ENCODE results near the gene EHMT1.

EHMT1 gene

DNA sequence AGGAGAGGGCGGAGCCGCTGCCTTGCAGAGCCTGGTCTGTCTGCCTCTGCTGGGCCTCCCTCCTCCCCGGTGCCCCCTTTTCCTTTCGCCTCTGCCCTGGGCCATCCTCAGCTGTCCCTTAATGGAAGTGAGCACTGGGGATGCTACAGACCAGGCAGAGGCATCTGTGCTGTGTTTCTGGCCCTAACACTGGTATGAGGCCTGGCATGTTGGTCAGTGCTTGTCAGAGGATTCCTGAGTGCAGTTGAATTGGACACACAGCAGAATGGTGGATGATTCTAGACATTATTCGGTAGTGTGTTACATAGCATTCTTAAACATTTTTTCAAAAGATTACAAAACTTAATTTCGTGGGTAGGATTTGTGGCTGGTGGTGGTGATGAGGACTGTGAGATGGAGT is 88.6 kb downstream of the EHMT1 start:
- H2AK5ac ChIP-seq (ENCODE audit: low read length), result no peak overlapping the region
- no peak overlapping the region for H3K18ac ChIP-seq (ENCODE audit: low read length)
- H3K79me1 ChIP-seq (ENCODE audit: low read length), result peaks cover 36% of the 10 kb centered on the region
- H3K27ac ChIP-seq (ENCODE audit: low read depth, low read length), result no peak overlapping the region
- H3K9ac ChIP-seq (ENCODE audit: low read length), result no peak overlapping the region
- H3K36me3 ChIP-seq (ENCODE audit: control insufficient read depth, insufficient read depth, low read length), result no peaks in the 10 kb centered on the region
- no peak overlapping the region for H4K5ac ChIP-seq (ENCODE audit: low read length)
- no CpG with 5 or more reads among the region's 6 CpGs for WGBS (ENCODE audit: extremely low coverage, insufficient coverage, low lambda C conversion rate)
- H3K4me1 ChIP-seq (ENCODE audit: control insufficient read depth, low read depth, low read length), result no peaks in the 10 kb centered on the region
- no peak overlapping the region for H3K4me2 ChIP-seq (ENCODE audit: low read length)
- no peak overlapping the region for H4K8ac ChIP-seq (ENCODE audit: low read depth, low read length)
- H3K23ac ChIP-seq (ENCODE audit: low read length), result no peak overlapping the region
- no peak overlapping the region for H3K4me3 ChIP-seq (ENCODE audit: low read length)
- H2BK5ac ChIP-seq (ENCODE audit: low read length), result no peak overlapping the region
- H3K4ac ChIP-seq (ENCODE audit: low read depth, low read length), result no peak overlapping the region
- H3K27me3 ChIP-seq (ENCODE audit: insufficient read depth, low read length, poor library complexity), result no peaks in the 10 kb centered on the region
- no peak for DNase-seq
- no peak overlapping the region for H3K56ac ChIP-seq (ENCODE audit: low read length)
- peaks cover 61% of the 10 kb centered on the region for H3K79me2 ChIP-seq (ENCODE audit: control insufficient read depth, insufficient read depth, low read length)
- no peak overlapping the region for H2BK15ac ChIP-seq (replicated peaks; ENCODE audit: low read depth)
- H2BK120ac ChIP-seq (ENCODE audit: low read depth, low read length), result no peak overlapping the region

DNA sequence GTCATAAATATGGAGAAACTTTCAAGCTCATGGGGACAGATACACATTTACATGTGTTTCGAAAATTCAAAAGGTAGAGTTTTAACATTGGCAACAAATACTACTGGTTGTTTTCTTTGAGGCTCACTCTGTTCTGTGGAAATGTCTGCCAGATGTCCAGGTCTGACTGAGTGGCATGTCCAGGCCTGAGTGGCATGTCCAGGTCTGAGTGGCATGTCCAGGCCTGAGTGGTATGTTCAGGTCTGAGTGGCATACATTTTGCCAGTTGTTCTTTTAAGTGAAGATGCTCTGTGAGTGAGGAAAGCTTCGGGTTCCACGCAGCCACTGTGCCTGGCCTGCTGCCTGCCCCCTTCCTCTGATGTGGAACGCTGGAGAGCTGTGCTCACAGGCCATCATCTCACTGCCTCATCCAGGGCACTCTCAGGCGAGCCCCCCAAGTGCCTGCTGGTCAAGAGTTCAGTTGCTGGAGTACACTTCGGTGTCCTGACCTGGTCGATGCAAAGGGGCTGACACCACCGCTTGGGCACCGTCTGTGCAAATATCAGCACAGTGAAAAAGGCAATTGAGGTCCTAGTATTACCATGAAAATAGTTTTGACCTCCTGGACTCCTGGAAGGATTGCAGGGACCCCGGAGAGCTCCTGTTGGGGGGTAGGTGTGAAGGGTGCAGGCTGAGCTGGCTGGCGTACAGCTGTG is 89.9 kb downstream of the EHMT1 start:
- Histone ChIP-seq H3K23ac (ENCODE audit: low read length) (no peak overlapping the region), H3K4me1 (ENCODE audit: control insufficient read depth, low read depth, low read length) (no peaks in the 10 kb centered on the region), H3K4ac (ENCODE audit: low read depth, low read length) (no peak overlapping the region), H2BK120ac (ENCODE audit: low read depth, low read length) (no peak overlapping the region), H3K27ac (ENCODE audit: low read depth, low read length) (no peak overlapping the region), H3K36me3 (ENCODE audit: control insufficient read depth, insufficient read depth, low read length) (no peaks in the 10 kb centered on the region), H3K56ac (ENCODE audit: low read length) (peak overlapping the region; percentile 1), H3K27me3 (ENCODE audit: insufficient read depth, low read length, poor library complexity) (no peaks in the 10 kb centered on the region), H4K5ac (ENCODE audit: low read length) (no peak overlapping the region), H2AK5ac (ENCODE audit: low read length) (no peak overlapping the region), H4K8ac (ENCODE audit: low read depth, low read length) (no peak overlapping the region), H2BK15ac (replicated peaks; ENCODE audit: low read depth) (no peak overlapping the region), H3K79me2 (ENCODE audit: control insufficient read depth, insufficient read depth, low read length) (peaks cover 55% of the 10 kb centered on the region), H3K18ac (ENCODE audit: low read length) (no peak overlapping the region), H2BK5ac (ENCODE audit: low read length) (no peak overlapping the region), H3K9ac (ENCODE audit: low read length) (no peak overlapping the region), H3K4me2 (ENCODE audit: low read length) (no peak overlapping the region), H3K79me1 (ENCODE audit: low read length) (peaks cover 35% of the 10 kb centered on the region), H3K4me3 (ENCODE audit: low read length) (no peak overlapping the region)
- DNase-seq, result no peak
- WGBS (ENCODE audit: extremely low coverage, insufficient coverage, low lambda C conversion rate), result no CpG with 5 or more reads among the region's 11 CpGs

DNA sequence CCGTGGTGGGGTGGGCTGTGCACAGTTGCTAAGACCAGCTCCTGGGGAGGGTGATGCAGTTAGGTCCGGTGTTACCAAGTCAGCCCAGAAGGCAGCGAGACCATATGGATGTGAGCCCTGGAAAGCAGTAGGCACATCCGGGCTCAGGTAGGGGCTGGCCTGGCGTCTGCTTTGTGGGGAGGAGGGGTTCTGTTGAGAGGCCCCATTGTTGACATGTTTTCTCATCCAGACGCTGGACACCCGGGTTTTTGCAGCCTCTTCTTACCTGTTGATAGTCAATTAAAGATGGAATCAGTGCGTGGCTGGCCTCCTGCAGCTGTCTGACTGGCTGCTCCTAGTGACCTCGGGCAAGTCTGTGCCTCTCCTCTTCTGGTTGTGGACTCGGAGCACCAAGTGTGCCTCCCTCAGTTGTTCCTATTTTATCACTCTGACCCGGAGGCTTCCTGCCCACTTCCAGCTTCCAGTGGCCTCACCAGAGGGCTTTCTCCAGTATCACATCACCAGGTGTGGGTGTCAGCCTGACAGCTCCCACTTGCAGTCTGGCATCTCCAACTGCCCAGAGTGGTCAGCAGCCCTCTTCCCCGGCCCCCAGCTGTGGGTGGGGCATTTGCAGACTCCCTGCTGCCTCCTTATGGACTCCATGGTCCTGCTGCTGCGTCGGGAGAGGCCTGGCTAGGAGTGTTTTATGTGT is 90.8 kb downstream of the EHMT1 start:
- H4K8ac ChIP-seq (ENCODE audit: low read depth, low read length), result no peak overlapping the region
- no peak overlapping the region for H4K5ac ChIP-seq (ENCODE audit: low read length)
- H3K36me3 ChIP-seq (ENCODE audit: control insufficient read depth, insufficient read depth, low read length), result no peaks in the 10 kb centered on the region
- H3K4me2 ChIP-seq (ENCODE audit: low read length), result no peak overlapping the region
- H2AK5ac ChIP-seq (ENCODE audit: low read length), result no peak overlapping the region
- H2BK5ac ChIP-seq (ENCODE audit: low read length), result no peak overlapping the region
- no peak overlapping the region for H3K23ac ChIP-seq (ENCODE audit: low read length)
- H3K4me3 ChIP-seq (ENCODE audit: low read length), result no peak overlapping the region
- H3K79me1 ChIP-seq (ENCODE audit: low read length), result peaks cover 33% of the 10 kb centered on the region
- H2BK120ac ChIP-seq (ENCODE audit: low read depth, low read length), result no peak overlapping the region
- H2BK15ac ChIP-seq (replicated peaks; ENCODE audit: low read depth), result no peak overlapping the region
- H3K4me1 ChIP-seq (ENCODE audit: control insufficient read depth, low read depth, low read length), result no peaks in the 10 kb centered on the region
- H3K56ac ChIP-seq (ENCODE audit: low read length), result no peak overlapping the region
- H3K9ac ChIP-seq (ENCODE audit: low read length), result no peak overlapping the region
- H3K79me2 ChIP-seq (ENCODE audit: control insufficient read depth, insufficient read depth, low read length), result peaks cover 51% of the 10 kb centered on the region
- DNase-seq, result no peak
- H3K27me3 ChIP-seq (ENCODE audit: insufficient read depth, low read length, poor library complexity), result no peaks in the 10 kb centered on the region
- H3K4ac ChIP-seq (ENCODE audit: low read depth, low read length), result no peak overlapping the region
- no peak overlapping the region for H3K18ac ChIP-seq (ENCODE audit: low read length)
- no peak overlapping the region for H3K27ac ChIP-seq (ENCODE audit: low read depth, low read length)
- no CpG with 5 or more reads among the region's 14 CpGs for WGBS (ENCODE audit: extremely low coverage, insufficient coverage, low lambda C conversion rate)

DNA sequence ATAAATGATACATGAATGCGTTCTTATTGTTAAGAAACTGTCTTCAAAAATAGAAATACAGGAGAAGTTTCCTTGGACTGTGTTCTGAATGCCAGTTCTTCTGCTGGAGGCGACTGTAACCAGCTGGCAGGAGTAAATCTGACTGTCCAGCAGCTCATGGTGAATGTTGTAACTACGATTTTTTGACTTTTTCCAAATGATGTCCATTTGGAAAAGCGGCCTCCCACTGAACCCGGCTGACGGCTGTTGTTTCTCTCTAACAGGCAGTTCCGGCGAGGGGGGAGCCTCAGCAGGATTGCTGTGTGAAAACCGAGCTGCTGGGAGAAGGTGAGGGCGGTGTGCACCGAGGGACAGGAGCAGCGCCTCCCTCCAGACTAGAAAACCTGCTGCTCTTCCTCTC is 91.9 kb downstream of the EHMT1 start:
- Histone ChIP-seq H3K27me3 (ENCODE audit: insufficient read depth, low read length, poor library complexity) (no peaks in the 10 kb centered on the region), H3K56ac (ENCODE audit: low read length) (no peak overlapping the region), H3K23ac (ENCODE audit: low read length) (no peak overlapping the region), H2AK5ac (ENCODE audit: low read length) (no peak overlapping the region), H3K4me1 (ENCODE audit: control insufficient read depth, low read depth, low read length) (no peaks in the 10 kb centered on the region), H2BK5ac (ENCODE audit: low read length) (no peak overlapping the region), H3K4me3 (ENCODE audit: low read length) (no peak overlapping the region), H3K79me1 (ENCODE audit: low read length) (peaks cover 31% of the 10 kb centered on the region), H3K18ac (ENCODE audit: low read length) (no peak overlapping the region), H2BK120ac (ENCODE audit: low read depth, low read length) (no peak overlapping the region), H3K27ac (ENCODE audit: low read depth, low read length) (no peak overlapping the region), H4K8ac (ENCODE audit: low read depth, low read length) (no peak overlapping the region), H3K9ac (ENCODE audit: low read length) (no peak overlapping the region), H2BK15ac (replicated peaks; ENCODE audit: low read depth) (no peak overlapping the region), H3K4ac (ENCODE audit: low read depth, low read length) (no peak overlapping the region), H3K36me3 (ENCODE audit: control insufficient read depth, insufficient read depth, low read length) (peaks cover 1% of the 10 kb centered on the region), H3K4me2 (ENCODE audit: low read length) (no peak overlapping the region), H4K5ac (ENCODE audit: low read length) (no peak overlapping the region), H3K79me2 (ENCODE audit: control insufficient read depth, insufficient read depth, low read length) (peaks cover 48% of the 10 kb centered on the region)
- WGBS (ENCODE audit: extremely low coverage, insufficient coverage, low lambda C conversion rate), result no CpG with 5 or more reads among the region's 12 CpGs
- no peak for DNase-seq

DNA sequence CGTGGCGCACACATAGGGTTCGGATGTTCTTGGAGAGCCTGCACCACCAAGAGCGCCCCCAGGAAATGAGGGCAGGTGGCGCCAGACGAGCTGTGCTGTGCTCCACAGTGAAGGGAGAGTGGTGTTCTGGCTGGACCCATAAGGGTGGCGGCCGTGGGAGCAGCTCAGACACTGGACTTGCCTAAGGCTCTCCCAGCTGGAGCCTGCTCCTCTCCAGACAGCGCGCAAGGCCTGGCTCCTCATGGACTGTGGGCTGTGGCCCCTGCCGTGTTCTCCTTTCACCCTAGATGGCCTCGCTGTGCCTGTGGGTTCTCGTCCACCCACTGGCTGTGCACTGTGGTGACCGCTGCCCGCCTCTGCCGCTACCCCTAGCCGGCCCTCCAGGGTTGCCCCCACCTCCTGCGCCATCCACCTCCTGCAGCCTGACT is 92.9 kb downstream of the EHMT1 start:
- no peaks in the 10 kb centered on the region for H3K27me3 ChIP-seq (ENCODE audit: insufficient read depth, low read length, poor library complexity)
- no peak overlapping the region for H4K5ac ChIP-seq (ENCODE audit: low read length)
- peaks cover 4% of the 10 kb centered on the region for H3K36me3 ChIP-seq (ENCODE audit: control insufficient read depth, insufficient read depth, low read length)
- H3K79me1 ChIP-seq (ENCODE audit: low read length), result peaks cover 28% of the 10 kb centered on the region
- no peak overlapping the region for H2BK5ac ChIP-seq (ENCODE audit: low read length)
- H3K79me2 ChIP-seq (ENCODE audit: control insufficient read depth, insufficient read depth, low read length), result peaks cover 42% of the 10 kb centered on the region
- H3K9ac ChIP-seq (ENCODE audit: low read length), result no peak overlapping the region
- H3K23ac ChIP-seq (ENCODE audit: low read length), result no peak overlapping the region
- no peak overlapping the region for H3K4me3 ChIP-seq (ENCODE audit: low read length)
- H3K18ac ChIP-seq (ENCODE audit: low read length), result no peak overlapping the region
- no peak overlapping the region for H4K8ac ChIP-seq (ENCODE audit: low read depth, low read length)
- H3K4me2 ChIP-seq (ENCODE audit: low read length), result no peak overlapping the region
- no peak overlapping the region for H2BK120ac ChIP-seq (ENCODE audit: low read depth, low read length)
- H3K56ac ChIP-seq (ENCODE audit: low read length), result no peak overlapping the region
- no peak overlapping the region for H2BK15ac ChIP-seq (replicated peaks; ENCODE audit: low read depth)
- no peaks in the 10 kb centered on the region for H3K4me1 ChIP-seq (ENCODE audit: control insufficient read depth, low read depth, low read length)
- H3K27ac ChIP-seq (ENCODE audit: low read depth, low read length), result no peak overlapping the region
- no peak for DNase-seq
- no peak overlapping the region for H2AK5ac ChIP-seq (ENCODE audit: low read length)
- no CpG with 5 or more reads among the region's 18 CpGs for WGBS (ENCODE audit: extremely low coverage, insufficient coverage, low lambda C conversion rate)
- H3K4ac ChIP-seq (ENCODE audit: low read depth, low read length), result no peak overlapping the region

All from mesendoderm (in vitro differentiated cells).